8988T (cell line): ENCODE results near the gene ISG20.

Source experiments
- DNase-seq: peaks from one replicate; pipeline ENCODE4 v3.0.0; 2011

The ISG20 gene

GRCh38 chr15:88638626-88639372 lies at the start of gene ISG20:
ISG20 (plus strand) TSS chr15:88639016; CDS start chr15:88639367, 351 bp downstream.
- peak; percentile 82 for DNase-seq

GRCh38 chr15:88590759-88591158 lies 48.1 kb upstream of the ISG20 start:
- no peak for DNase-seq

- no peak for DNase-seq
Observed at GRCh38 chr15:88591384-88591783, 47.4 kb upstream of the ISG20 start.

- no peak for DNase-seq
Observed at GRCh38 chr15:88603885-88604284, 34.9 kb upstream of the ISG20 start.

DNA sequence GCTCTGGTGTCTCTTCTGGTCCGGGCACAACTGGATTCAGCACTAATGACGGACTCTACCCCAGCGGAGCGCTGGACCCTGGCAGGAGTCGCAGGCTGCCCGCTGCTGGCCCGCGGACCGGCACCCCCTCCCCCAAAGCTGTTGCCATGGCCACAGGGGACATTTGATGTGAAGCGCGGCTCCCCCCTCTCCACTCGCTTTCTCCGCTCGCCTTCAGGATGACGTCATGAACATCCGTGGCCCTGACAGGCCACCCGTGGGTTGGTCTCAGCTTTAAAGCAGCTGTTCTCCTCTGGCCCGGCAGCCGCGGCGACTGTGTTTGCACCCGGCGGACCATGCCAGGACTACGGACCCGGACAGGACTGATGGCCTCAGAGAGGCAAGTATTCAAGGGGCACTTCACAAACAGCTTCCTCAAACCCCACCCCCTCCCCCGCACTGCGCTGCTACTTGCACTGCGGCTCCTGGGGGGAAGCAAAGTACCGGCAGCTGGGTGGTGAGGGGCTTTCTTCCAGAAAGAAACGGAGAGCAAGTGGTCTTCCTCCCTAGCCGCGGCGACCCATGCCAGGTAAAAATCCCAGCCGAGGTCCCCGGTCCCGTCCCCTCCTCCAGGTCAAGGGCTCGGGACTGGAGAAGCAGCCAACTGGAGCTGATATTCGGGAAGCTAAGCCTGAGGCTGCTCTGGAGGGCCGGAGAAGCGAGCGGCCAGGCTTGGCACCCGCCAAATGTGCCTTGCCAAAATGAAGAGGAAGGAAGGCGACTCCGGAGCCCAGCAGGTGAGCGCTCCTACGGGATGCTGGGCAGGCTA lies 34.2 kb upstream of the ISG20 start:
- no peak for DNase-seq

- DNase-seq = no peak
Observed at GRCh38 chr15:88605189-88606069, 33.4 kb upstream of the ISG20 start.

DNA sequence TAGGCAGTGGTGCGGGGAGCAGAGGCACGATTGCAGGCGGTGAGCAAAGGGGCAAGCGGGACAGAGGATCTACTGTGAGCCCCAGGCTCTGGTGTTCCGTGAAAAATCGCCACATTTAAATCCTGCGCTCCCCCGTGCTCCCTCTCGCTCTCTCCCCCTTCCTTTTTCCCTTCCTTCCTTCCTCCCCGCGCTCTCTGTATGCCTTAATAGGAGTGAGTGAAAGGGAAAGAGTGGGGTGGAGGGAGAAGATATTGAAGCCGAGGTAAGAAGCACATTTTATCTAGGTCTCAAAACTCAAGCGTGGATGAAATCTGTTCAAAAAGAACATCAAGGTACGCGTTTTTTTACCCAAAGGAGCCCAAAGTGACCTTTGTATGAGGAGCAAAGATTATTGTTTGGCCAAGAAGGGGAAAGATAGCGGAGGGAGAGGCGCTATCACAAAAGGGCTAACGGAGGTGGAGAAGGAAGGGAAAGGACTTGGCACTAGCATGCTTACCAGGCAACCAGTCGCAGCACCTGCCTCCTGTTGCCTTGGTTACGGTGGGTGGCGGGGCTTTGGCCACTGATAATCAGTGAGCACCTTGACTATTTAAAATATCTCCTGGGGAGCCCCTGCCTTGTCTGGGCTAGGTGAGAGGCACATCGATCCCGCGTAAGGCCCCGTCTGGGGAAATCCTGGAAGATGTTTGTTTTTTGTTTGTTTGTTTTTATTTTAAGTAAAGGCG lies 32.6 kb upstream of the ISG20 start:
- DNase-seq = no peak

- DNase-seq = no peak
Observed at GRCh38 chr15:88607951-88608350, 30.9 kb upstream of the ISG20 start.

GRCh38 chr15:88608607-88609181 lies 30.1 kb upstream of the ISG20 start:
- no peak for DNase-seq

GRCh38 chr15:88609344-88610090 lies 29.3 kb upstream of the ISG20 start:
- DNase-seq = no peak

DNA sequence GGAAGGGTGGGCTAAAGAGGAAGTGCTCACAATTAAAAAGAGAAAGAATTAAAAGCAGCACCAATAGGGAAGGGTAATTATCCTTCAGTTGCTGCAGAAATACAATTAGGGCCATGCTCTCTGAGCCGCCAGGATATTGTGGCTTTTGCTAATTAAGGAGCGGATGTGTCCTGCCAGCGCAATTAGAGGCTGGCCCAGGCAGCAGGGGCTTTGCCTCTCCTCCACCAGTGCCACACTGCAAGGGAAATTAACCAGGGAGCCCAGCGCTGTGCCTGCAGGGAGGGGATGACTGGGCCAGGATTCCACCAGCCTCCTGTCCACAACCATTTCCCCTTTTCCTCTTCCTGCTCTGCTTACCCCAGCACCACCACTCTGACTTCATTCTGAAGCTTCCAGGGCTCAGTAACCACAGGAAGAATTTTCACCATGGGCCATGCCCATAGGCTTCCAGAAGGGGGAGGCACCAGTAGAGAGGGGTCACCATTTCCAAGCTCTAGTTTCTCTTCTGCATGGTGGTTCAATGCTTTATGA lies 28.1 kb upstream of the ISG20 start:
- no peak for DNase-seq

DNA sequence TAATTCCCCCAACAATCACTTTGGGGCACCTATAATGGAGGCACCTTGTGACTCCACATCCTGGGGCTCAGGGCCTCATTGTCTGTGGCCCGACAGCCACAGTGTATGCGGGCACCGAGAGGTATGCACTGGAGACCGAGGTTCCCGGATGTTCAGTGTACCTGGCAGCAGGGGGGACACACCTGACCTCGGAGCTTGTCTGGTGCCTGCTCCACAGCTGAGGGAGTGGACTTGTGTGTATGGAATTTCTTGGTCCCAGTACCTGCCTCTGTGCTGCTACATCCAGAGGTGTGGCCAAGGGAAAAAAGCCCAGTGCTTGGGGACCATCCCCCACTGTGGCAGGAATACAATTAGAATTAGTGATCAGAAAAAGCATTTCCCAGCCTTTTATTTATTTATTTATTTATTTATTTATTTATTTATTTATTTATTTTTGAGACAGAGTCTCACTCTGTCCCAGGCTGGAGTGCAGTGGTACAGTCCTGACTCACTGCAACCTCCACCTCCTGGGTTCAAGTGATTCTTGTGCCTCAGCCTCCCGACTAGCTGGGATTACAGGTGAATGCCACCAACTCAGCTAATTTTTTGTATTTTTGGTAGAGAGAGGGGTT lies 26.5 kb upstream of the ISG20 start:
- no peak for DNase-seq

- no peak for DNase-seq
Observed at GRCh38 chr15:88613074-88613944, 25.5 kb upstream of the ISG20 start.

- no peak for DNase-seq
Observed at GRCh38 chr15:88615303-88616107, 23.3 kb upstream of the ISG20 start.

GRCh38 chr15:88616240-88616639 lies 22.6 kb upstream of the ISG20 start:
- no peak for DNase-seq

DNA sequence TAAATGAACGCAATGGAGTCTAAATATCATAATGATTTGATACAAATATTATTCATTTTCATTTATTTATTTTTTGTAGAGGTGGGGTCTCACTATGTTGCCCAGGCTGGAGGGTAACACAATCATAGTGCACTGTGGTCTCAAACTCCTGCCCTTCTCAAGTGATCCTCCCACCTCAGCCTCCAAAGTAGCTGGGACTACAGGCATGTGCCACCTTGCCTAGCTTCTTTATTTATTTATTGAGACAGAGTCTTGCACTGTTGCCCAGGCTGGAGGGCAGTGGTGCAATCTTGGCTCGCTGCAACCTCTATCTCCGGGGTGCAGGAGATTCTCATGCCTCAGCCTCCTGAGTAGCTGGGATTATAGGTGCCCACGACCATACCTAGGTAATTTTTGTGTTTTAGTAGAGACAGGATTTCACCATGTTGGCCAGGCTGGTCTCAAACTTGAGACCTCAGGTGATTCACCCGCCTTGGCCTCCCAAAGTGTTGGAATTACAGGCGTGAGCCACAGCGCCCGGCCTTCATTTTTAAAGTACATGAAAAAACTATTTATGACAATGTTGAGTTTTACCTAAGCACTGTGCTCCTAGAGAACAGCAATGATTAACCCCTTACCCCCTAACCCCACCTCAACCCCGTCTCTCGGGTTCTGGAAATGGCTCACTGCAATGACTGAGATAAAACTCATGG lies 21.6 kb upstream of the ISG20 start:
- DNase-seq = no peak

GRCh38 chr15:88617790-88618189 lies 21.0 kb upstream of the ISG20 start:
- no peak for DNase-seq

DNA sequence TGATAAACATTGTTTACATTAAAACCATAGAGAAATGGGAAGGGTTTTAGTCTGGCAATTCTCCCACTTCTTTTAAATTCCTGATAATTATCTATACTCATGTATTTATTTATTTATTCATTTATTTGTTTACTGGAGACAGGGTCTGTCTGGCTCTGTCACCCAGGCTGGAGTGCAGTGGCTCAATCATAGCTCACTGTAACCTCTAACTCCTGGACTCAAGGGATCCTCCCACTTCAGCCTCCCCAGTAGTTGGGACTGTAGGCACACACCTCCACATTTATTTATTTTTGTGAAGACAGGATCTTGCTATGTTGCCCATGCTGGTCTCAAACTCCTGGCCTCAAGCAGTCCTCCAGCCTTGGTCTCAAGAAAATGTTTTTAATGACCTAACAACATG lies 20.1 kb upstream of the ISG20 start:
- no peak for DNase-seq
